GM21825 (cell line): ENCODE measurements around the gene DCTD.

Source experiments
- ATAC-seq: cut with Tn5 transposase; IDR thresholded peaks from one replicate; pipeline ENCODE4 v1.9.1; 2021; ENCODE audit warnings: mild to moderate bottlenecking, moderate library complexity; ENCODE audit not compliant: unreplicated experiment

Gene DCTD

DNA sequence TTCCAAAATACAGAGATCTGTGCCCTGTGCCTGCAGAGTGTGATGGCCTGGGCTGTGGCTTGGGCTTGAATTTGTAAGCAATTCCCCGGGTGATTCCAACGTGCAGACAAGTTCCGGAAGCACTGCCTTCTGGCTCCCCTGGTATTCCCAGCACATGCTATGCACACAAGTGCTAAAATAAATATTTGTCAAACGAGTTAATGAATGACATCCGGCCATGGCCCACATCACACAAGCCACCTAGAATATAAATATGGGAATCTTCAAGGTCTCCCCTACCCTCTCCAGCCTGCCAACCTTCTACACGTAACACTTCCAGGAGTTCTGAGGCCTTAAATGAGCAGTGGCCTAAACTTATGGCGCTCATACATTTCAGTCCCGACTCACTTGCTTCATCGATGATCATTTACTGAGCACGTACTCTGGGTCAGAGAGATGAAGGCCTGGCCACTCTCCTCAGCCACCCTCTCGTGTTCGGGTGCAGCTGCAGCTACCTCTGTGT is 21.3 kb downstream of the DCTD start:
- no peak for ATAC-seq

DNA sequence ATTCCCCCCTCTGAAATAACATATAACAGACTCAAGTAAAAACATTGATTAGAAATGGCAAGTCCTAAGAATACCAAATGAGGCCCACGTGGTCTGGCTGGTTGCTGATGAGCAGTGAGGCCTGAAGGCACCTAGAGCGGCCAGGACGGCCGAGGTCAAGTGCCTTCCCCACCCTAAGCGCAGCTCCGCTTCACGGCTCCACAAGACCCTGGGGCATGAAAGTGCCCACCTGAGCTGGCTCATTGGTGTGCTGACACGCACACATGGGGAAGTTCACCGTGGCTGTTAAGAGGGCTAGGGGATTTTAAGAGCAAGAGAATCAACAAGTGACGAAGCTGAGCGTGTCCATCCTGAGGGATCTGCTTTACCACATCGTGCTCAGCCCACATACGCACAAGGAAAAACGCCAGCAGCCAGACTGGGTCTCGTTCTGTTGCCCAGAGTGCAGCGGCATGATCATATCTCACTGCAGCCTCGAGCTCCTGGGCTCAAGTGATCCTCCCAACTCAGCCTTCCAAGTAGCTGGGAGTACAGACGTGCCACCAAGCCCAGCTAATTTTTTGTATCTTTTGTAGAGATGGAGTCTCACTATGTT is 22.4 kb downstream of the DCTD start:
- ATAC-seq, result no peak

DNA sequence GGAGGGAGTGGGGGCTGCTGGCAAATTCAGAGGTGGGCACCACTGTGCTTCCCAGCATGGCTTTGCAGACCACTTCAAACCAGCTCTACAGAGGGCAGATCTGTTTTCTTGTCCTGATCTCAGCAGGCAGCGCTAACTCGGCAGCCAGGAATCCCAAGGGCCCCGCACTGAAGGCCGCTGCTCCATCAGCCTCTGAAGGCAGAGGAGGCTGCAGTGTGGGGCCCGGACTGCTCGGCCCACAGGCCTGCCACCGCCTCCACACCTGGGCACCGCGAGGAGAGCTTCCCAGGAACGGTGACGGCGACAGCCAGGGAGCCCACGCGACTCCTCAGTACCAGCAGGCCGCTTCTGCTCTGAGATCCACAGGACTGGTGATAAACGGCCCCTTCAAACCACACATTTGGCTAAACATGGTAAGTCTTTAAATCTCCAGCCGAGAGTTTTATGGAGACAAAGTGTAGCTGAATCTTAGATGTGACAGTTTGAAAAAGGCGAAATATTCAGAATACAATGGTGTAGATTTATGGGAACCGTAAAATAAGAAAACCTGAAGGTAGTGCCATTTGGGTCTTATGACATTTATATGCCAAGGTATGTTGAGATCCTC is 23.6 kb downstream of the DCTD start:
- no peak for ATAC-seq

DNA sequence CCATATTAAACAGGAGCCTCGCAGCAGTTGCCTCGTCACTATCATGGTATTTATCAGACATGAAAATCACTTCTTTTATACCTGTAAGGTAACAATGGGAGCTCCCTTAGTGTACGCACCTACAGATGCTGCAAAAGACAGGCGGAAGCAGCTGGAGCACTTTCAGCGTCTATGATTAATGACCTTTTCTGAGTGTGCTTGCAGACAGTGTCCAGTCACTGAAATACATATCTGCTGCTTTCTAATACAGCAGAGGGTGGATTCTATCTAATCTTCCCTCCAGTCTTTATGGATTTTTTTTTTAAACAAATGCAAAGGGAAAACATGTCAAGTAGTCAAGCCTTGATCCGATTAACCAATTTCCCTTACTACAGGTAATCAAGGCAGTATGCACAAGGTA is 24.1 kb downstream of the DCTD start:
- no peak for ATAC-seq

- ATAC-seq, result no peak
Observed at GRCh38 chr4:182890202-182890601, 27.0 kb downstream of the DCTD start.

- no peak for ATAC-seq
Observed at GRCh38 chr4:182888891-182889290, 28.3 kb downstream of the DCTD start.

- no peak for ATAC-seq
Observed at GRCh38 chr4:182886768-182887167, 30.4 kb downstream of the DCTD start.

DNA sequence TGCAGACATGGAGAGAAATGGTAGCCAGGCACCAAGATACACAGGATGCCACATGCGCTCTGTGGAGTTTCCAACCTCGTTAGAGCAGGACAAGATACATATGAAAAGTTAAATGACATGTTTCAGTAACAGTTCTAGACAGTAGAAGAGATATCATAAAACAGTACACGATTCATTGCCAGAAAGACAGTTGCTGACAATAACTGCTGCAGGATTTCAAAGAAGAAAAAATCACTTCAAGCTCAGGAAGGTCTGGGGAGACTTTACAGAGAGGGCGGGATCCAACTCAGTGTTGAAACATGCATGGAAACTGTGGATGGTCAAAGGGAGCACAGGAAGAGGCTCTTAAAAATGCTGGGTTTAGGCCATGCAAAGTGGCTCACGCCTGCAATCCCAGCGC is 31.0 kb downstream of the DCTD start:
- ATAC-seq, result no peak

GRCh38 chr4:182885738-182886077 is 31.5 kb downstream of the DCTD start:
- no peak for ATAC-seq

DNA sequence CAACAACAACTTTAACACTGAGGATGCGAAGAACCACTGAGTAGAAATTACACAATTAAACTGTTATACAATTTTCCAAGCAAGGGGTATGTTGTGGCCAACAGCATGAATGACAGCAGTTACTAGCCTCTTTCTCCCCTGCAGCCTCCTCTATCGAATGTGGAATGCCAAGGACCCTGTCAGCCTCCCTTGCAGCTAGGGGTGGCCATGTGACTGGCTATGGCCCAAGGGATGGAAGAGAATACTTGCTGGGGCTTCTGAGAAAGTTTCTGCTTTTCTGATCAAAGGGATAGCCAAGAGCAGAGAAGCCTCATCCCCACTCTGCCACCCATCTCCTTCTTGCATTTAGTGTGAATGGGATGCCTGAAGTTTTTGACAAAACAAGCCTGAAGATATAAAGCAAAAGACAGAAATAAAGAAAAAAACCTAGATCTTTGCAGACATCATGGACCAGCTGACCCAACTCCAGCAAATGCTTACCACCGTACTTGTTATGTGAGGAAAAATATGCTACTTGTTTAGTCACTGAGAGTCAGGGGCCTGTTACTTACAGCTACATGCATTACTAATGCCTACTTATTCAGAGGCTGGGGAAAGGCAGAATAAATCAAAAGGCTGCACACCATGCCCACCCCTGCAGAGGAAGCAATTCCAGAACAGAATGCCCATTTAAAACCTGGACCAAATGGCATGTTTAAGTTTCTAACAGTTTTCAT is 32.0 kb downstream of the DCTD start:
- no peak for ATAC-seq

DNA sequence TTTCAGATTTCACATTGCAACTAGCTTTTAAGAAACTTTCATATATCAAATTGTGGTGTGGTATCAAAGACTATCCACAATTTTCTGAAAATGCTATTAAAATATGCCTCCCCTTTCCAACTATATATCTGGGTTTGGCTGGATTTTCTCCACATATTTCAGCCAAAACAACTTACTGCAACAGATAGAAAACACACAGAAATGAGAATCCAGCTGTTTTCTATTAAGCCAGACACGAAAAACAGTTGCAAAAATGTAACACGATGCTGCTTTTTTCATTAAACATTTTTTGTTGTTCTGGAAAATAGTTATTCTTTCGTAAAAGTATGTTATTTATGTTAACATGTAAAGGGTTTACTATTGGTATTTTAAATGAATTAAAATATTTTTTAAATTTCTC is 33.1 kb downstream of the DCTD start:
- no peak for ATAC-seq

DNA sequence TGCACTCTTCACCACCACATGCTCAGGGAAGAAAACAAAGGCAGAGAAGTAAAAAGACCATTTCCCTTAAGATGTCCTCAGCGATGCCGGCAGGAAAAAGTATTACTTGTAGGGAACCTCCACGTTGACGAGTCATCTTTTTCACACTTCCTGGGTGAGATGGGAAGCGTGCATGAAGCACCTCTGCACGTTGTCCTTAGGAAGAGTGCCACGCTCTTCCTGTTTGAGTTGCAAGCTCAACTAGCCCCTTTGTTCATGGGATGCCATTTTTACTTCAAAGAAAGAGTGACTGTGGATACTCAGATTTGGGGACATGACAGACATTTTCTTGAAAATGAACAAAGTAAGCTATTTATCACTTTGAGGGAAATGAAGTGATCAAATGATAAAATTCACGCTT is 33.8 kb downstream of the DCTD start:
- no peak for ATAC-seq

DNA sequence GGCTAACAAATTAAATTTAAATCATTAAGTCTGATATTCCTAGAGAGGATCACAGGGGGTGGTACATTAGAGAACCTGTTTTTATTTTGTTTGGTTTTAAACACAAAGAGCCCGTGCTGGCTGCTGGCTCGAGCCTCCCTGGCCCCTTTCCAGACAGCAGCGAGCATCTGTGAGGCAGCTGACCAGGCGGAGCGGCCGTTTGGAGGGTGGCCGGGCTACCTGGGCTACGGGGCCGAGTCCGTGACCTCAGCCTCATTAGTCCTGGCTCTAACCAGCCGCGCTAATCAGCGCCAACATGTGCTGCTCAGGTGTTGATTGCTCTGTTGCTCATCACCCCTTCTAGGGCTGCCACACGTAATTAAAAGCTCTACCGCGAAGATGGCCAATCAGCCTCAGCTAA is 35.3 kb downstream of the DCTD start:
- ATAC-seq, result no peak

GRCh38 chr4:182880387-182881356 is 36.5 kb downstream of the DCTD start:
- no peak for ATAC-seq

DNA sequence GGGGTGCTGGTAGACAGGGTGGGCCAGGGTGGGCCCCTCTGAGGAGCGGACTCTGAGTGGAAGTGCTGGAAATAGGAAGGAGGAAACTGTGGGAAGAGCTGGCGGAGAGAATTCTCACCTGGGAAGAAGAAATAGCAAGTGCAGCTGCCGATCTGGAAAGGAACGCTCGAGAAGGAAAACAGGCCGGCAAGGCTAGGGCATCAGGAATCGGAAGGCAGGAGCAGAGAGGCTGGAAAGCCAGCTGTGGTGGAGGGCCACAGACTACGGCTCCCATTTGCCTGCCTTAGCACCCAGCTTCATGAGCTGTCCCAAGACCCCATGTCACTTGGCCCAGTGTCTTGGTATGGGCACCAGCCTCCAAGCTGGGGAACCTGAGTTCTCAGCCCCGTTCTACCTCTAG is 37.3 kb downstream of the DCTD start:
- no peak for ATAC-seq

DNA sequence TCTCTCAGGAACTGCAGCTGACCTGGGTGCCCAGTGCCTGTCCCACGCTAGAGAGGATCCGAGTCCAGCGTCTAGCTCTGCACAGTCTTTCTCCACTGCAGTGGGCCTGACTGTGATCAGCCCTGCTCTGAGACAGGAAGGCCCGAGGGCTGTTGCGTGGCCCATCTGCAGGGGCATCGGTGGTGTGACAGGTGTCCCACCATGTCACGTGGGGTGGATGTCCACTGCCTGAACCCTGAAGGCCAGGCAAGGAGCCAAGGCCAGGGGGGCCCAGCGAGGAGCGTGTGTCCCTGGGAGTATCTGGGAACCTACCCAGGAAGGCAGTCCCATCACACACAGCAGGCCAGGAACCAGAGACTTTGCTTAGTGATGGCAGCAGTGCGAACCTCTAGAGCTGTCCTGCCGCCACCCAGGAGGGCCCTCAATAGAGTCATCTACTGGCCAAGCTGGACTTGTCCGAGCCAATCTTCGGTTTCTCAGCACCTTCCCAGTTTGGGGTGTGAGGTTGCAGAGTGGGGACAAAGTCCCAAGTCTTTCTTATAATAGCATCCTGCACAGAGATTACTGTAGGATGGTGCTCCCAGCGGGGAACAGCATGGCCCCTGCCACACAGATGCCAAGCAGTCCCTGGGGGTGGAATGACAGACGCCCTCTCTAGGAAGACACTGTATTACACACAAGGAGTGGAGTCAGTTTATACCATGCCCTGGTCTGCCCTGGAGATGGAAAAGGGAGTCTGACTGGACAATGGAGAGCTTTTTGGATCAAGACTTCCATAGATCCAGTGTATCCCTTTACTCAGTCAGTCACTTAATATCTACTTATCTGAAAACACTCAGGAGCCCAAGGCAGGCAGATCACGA is 38.3 kb downstream of the DCTD start:
- ATAC-seq, result no peak

GRCh38 chr4:182877326-182877883 is 39.8 kb downstream of the DCTD start:
- no peak for ATAC-seq

DNA sequence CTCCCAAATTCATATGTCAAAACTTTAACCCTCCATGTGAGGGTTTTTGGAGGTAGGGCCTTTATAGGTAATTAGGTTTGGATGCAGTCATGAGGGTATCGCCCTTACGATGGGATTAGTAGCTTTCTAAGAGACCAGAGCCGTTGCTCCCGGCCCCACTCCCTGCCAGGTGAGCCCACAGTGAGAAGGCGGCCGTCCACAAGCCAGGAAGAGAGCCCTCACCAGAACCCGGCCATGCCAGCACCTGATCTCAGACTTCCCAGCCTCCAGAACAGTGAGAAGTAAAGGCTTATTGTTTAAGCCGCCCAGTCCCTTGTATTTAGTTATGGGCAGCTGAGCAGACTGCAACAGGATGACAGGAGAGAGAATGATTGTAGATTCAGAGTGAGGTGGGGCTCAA is 40.8 kb downstream of the DCTD start:
- ATAC-seq, result no peak

DNA sequence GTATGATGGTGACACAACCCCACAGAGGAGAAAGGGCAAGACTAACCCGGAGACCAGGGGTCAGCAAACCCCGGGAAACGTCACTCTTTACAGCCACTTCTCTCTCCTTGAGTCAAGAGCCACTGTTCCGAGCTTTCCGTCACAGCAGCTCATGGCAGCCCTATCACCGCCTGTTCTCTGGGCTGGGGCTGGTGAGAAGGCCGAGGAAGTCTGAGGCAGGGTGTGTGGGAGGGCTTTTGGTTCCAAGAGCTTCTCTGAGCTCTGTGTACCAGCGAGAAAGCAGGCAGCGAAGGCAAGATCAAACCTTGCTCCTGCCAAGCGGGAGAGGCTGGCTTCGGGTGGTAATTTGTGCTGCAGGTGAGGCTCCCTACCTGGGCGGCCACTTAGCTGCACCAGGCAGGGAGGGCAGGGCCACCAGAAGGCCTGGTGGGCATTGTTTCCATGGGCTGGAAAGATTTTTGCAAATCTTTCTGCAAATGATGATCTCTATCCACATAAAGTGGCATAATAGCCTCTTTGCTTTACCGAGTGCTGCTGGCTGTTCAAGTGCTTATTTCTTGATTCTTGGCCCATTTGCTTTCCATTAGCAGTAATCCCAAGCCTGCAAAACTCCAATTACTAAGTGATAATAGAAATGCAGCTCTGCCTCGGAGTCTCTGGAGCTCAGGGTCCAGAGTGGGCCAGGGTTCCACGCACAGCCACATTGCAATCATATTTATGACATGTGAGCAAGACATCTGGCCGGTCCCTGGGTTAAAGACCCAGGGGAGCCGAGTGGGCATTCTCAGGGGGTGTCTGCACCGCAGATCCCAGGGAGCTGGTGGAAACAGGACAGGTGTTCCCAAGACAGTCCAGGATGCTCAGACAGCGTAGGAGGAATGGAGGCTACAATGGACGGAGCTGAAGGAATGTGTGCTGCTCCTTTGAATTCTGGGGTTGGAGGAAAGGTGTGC is 41.5 kb downstream of the DCTD start:
- ATAC-seq, result no peak
